MCF 10A (cell line): ENCODE data around the gene ALG2. TPM values are rescaled to one million over a fixed set of nuclear protein-coding genes. Genes with fewer than 3 reads are reported as not detected.

Experiments
- Bru-seq: library from RNA; stranded (reverse); fragments of 400-500 nt; gene quantifications from one replicate; lab custom pipeline; 2021; lab: Mats Ljungman, UMichigan
- BruChase-seq, 2 experiments: library from RNA; stranded (reverse); fragments of 400-500 nt; gene quantifications; one replicate each; lab custom pipeline; 2021; lab: Mats Ljungman, UMichigan
- BruUV-seq: library from RNA; stranded (reverse); fragments of 400-500 nt; replicated peaks from 2 replicates; lab custom pipeline; 2021; lab: Mats Ljungman, UMichigan
- CTCF ChIA-PET: fragments of 300-600 bp; sonication (Branson Sonifier 250); formaldehyde crosslinking; extraction: SDS; loops from one replicate; lab custom pipeline; 2021; ENCODE audit warnings: antibody characterized with exemption, inconsistent platforms; lab: Yijun Ruan, JAX
- POLR2A ChIA-PET: fragments of 300-600, 350-650 bp; sonication (Branson Sonifier 250); formaldehyde crosslinking; extraction: SDS; loops from one replicate; lab custom pipeline; 2020; ENCODE audit warnings: antibody characterized with exemption, inconsistent platforms; lab: Yijun Ruan, JAX
- DNase-seq: peaks from one replicate; pipeline ENCODE4 v3.0.0-alpha.2; 2018; ENCODE audit not compliant: unreplicated experiment
- H3K27ac Mint-ChIP-seq: one replicate; pipeline ENCODE4 v1.8.0; 2022; ENCODE audit warnings: mild to moderate bottlenecking, low read depth, mixed read lengths; ENCODE audit not compliant: unreplicated experiment
- H3K27me3 Mint-ChIP-seq: one replicate; pipeline ENCODE4 v1.8.0; 2022; ENCODE audit warnings: mixed read lengths; ENCODE audit not compliant: insufficient read depth, unreplicated experiment
- H3K36me3 Mint-ChIP-seq: one replicate; pipeline ENCODE4 v1.8.0; 2022; ENCODE audit warnings: mild to moderate bottlenecking, moderate library complexity, mixed read lengths; ENCODE audit not compliant: insufficient read depth, unreplicated experiment
- H3K4me1 Mint-ChIP-seq: one replicate; pipeline ENCODE4 v1.8.0; 2022; ENCODE audit warnings: mixed read lengths; ENCODE audit not compliant: insufficient read depth, unreplicated experiment
- H3K4me3 Mint-ChIP-seq: one replicate; pipeline ENCODE4 v1.8.0; 2022; ENCODE audit warnings: mild to moderate bottlenecking, moderate library complexity, mixed read lengths; ENCODE audit not compliant: unreplicated experiment
- H3K9me3 Mint-ChIP-seq: one replicate; pipeline ENCODE4 v1.8.0; 2022; ENCODE audit warnings: mixed read lengths; ENCODE audit not compliant: unreplicated experiment
- intact Hi-C: fragments of 100-400 bp; cut with micrococcal nuclease; formaldehyde crosslinking; loops from 2 replicates; pipeline ENCODE4 v1.14.1; 2022
- long read RNA-seq: library from polyadenylated mRNA; stranded (forward); transcript quantifications from one replicate; pipeline ENCODE4 v2.0.0, GENCODE V29; 2022
- total RNA-seq: library from RNA; stranded (reverse); gene quantifications from 2 replicates; pipeline ENCODE4 v1.2.3, GENCODE V29; 2022
- TF ChIP-seq, protein P1 (sequence below): fragments of 200-600 bp; IDR thresholded peaks from one replicate; pipeline ENCODE4 v1.8.0; 2022; ENCODE audit warnings: antibody characterized with exemption, mild to moderate bottlenecking; ENCODE audit not compliant: unreplicated experiment

The ALG2 gene, protein sequence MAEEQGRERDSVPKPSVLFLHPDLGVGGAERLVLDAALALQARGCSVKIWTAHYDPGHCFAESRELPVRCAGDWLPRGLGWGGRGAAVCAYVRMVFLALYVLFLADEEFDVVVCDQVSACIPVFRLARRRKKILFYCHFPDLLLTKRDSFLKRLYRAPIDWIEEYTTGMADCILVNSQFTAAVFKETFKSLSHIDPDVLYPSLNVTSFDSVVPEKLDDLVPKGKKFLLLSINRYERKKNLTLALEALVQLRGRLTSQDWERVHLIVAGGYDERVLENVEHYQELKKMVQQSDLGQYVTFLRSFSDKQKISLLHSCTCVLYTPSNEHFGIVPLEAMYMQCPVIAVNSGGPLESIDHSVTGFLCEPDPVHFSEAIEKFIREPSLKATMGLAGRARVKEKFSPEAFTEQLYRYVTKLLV
- 54.6 and 54.7 TPM in 2 replicates for total RNA-seq
- percentile 97 among the genes with signal in this experiment for Bru-seq, nascent RNA
- BruChase-seq, experiment 1, labeled RNA remaining after a 6-hour chase: percentile 94 among the genes with signal in this experiment
- BruChase-seq, experiment 2, labeled RNA remaining after a 2-hour chase: percentile 99 among the genes with signal in this experiment
- long read RNA-seq, transcript ALG2-201 (3 exons, 2,966 nt): minor isoform, 40 of 101 reads
- long read RNA-seq, transcript ALG2-203 (2 exons, 1,880 nt): major isoform, 47 of 101 reads
- long read RNA-seq, partial matches to known transcripts: 1 of 101 reads
- long read RNA-seq, other reads (novel, unspliced or antisense): 13 of 101 reads

DNA sequence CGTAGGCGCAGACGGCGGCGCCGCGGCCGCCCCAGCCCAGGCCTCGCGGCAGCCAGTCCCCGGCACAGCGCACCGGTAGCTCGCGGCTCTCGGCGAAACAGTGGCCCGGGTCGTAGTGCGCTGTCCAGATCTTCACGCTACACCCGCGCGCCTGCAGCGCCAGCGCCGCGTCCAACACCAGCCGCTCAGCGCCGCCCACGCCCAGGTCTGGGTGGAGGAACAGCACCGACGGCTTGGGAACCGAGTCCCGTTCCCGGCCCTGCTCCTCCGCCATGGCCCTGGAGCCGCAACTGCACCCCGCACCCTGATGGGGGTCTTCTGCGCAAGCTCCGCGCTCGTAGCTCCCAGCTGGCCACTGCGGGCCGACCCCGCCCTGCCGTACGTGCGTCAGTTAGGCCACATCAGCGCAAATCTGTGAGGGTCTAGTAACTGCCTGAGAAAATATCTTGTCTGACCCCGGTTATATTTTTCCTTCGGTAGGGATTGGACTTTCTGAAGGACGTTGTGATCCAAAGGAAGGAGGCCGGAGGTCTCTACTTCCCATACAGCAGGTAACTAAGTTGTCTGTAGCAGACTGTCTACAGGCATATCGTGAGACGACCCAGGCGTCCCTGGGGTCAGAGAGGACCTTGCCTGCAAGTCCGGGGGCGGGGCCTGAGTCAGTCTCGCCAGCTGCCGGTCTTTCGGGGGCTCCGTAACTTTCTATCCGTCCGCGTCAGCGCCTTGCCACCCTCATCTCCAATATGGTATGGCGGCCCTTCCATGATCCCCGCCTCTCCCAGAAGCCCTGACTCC lies at the start of gene ALG2, which contains the start of gene SEC61B:
ALG2 (minus strand) TSS at position 322 of the 795 bp plus-strand sequence; CDS start at position 274, 48 bp downstream.
SEC61B (plus strand) TSS at position 662 of the 795 bp plus-strand sequence; CDS start at position 744, 82 bp downstream.
- BruUV-seq: no TSS peak
- TF ChIP-seq, protein P1, sequence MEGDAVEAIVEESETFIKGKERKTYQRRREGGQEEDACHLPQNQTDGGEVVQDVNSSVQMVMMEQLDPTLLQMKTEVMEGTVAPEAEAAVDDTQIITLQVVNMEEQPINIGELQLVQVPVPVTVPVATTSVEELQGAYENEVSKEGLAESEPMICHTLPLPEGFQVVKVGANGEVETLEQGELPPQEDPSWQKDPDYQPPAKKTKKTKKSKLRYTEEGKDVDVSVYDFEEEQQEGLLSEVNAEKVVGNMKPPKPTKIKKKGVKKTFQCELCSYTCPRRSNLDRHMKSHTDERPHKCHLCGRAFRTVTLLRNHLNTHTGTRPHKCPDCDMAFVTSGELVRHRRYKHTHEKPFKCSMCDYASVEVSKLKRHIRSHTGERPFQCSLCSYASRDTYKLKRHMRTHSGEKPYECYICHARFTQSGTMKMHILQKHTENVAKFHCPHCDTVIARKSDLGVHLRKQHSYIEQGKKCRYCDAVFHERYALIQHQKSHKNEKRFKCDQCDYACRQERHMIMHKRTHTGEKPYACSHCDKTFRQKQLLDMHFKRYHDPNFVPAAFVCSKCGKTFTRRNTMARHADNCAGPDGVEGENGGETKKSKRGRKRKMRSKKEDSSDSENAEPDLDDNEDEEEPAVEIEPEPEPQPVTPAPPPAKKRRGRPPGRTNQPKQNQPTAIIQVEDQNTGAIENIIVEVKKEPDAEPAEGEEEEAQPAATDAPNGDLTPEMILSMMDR: no peak
- intact Hi-C loops: no loop called here
- POLR2A ChIA-PET: interaction anchor here (0.5 to 3.2 kb wide), 25 partner anchors 8 to 1130 kb away, joined by 3 to 31 read pairs (median 4); partner anchors contain the start of genes NR4A3, STX17, TEX10 and TGFBR1
- peak within 1 kb of the TSS; percentile 100 for H3K27ac Mint-ChIP-seq
- peak within 1 kb of the TSS; percentile 98 for H3K4me3 Mint-ChIP-seq
- DNase-seq: peak; percentile 92
- H3K9me3 Mint-ChIP-seq: no peaks in the 10 kb centered on the region
- H3K36me3 Mint-ChIP-seq: peaks cover 67% of the 10 kb centered on the region
- H3K27me3 Mint-ChIP-seq: no peaks in the 10 kb centered on the region
- CTCF ChIA-PET: interaction anchor here (0.6 to 4.9 kb wide), 8 partner anchors 10 to 1216 kb away, joined by 3 to 33 read pairs (median 3); no protein-coding TSS in a partner anchor
- peaks cover 50% of the 10 kb centered on the region for H3K4me1 Mint-ChIP-seq

DNA sequence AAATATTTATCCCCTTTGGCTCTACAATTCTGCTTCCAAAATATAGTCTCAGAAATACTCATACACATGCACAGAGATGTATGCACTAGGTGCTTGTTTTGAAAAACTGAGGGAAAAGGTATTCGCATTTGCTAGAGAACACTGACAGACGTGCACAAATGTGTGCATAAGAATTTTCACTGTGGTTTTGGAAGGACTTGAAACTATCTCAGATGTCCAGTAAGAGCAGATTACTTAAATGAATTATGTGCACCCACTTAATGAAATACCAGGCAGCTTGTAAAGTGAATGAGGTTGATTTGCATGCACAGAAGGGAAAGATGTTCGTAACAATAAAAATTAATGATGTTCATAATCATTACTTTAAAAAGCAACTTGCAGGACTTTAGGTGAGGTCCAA lies 48.7 kb upstream of the ALG2 start:
- DNase-seq: no peak
- H3K4me1 Mint-ChIP-seq: peaks cover 19% of the 10 kb centered on the region
- intact Hi-C loops: no loop called here
- H3K27ac Mint-ChIP-seq: no peak overlapping the region
- TF ChIP-seq, protein P1: no peak
- H3K27me3 Mint-ChIP-seq: peaks cover 20% of the 10 kb centered on the region
- ChIA-PET CTCF (no interaction called here), POLR2A (interaction anchor here (0.6 kb wide), 1 partner anchor 549 kb away, joined by 3 read pairs; no protein-coding TSS in a partner anchor)
- no peaks in the 10 kb centered on the region for H3K9me3 Mint-ChIP-seq
- BruUV-seq: no TSS peak
- H3K36me3 Mint-ChIP-seq: no peaks in the 10 kb centered on the region
- H3K4me3 Mint-ChIP-seq: no peak overlapping the region

DNA sequence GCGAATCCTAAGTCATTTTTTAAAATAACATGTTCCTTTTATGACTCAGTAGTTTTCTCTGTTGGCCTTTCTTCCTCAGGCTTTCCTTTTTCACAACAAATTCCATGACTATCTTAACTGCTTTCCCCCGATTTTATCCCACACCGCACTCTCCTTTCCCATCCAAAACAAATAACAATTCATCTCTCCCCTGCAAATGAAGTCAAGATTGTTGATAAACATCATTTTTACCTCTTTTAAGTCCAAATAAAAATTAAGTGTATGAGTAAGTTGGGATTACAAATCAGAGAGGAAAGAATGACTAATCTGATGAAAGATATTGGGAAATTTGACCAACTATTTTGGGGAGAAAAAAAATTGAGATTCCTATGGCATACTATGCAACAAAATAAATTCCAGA lies 47.7 kb upstream of the ALG2 start:
- TF ChIP-seq, protein P1: no peak
- peak; percentile 38 for DNase-seq
- Mint-ChIP-seq H3K27me3 (peaks cover 20% of the 10 kb centered on the region), H3K4me1 (peaks cover 19% of the 10 kb centered on the region), H3K27ac (no peak overlapping the region), H3K9me3 (no peaks in the 10 kb centered on the region), H3K36me3 (no peaks in the 10 kb centered on the region), H3K4me3 (no peak overlapping the region)
- intact Hi-C loops: loop anchor here (5.0 to 10.0 kb wide), 2 partner anchors 85 to 553 kb away; partner anchors contain the start of gene NR4A3
- ChIA-PET POLR2A (interaction anchor here (0.7 kb wide), 1 partner anchor 101 kb away, joined by 3 read pairs; no protein-coding TSS in a partner anchor), CTCF (interaction anchor here (0.7 kb wide), 1 partner anchor 13 kb away, joined by 3 read pairs; no protein-coding TSS in a partner anchor)
- BruUV-seq: no TSS peak
